OCI-LY1 (cell line): ENCODE results near the gene PI4KA.

Source experiments
- H2AFZ ChIP-seq: fragments of 200-600 bp; sonication (generic), shearing (Covaris generic); 2 replicates; pipeline ENCODE4 v1.6.0; 2014; ENCODE audit warnings: antibody characterized with exemption, mild to moderate bottlenecking, low read length
- H3F3A ChIP-seq: fragments of 200-600 bp; sonication (generic), shearing (Covaris generic); 2 replicates; pipeline ENCODE4 v1.6.0; 2014; ENCODE audit warnings: mild to moderate bottlenecking, antibody characterized with exemption, low read length, moderate library complexity; ENCODE audit not compliant: insufficient read depth
- H3K27ac ChIP-seq: fragments of 200-600 bp; sonication (generic); 2 replicates; pipeline ENCODE4 v1.5.1; 2014; ENCODE audit warnings: low read length, mixed run types, mild to moderate bottlenecking, low read depth; ENCODE audit not compliant: poor library complexity, severe bottlenecking
- H3K27me3 ChIP-seq: fragments of 200-600 bp; sonication (generic); 2 replicates; pipeline ENCODE4 v1.6.0; 2014; ENCODE audit warnings: antibody characterized with exemption, mild to moderate bottlenecking, low read length, moderate library complexity; ENCODE audit not compliant: insufficient read depth
- H3K36me3 ChIP-seq: fragments of 200-600 bp; sonication (generic); 2 replicates; pipeline ENCODE4 v1.6.1; 2014; ENCODE audit warnings: mild to moderate bottlenecking, antibody characterized with exemption, low read length, moderate library complexity, mixed read lengths; ENCODE audit not compliant: insufficient read depth
- H3K4me1 ChIP-seq: fragments of 200-600 bp; sonication (generic); 2 replicates; pipeline ENCODE4 v1.5.1; 2014; ENCODE audit warnings: mild to moderate bottlenecking, low read length, moderate library complexity; ENCODE audit not compliant: insufficient read depth, severe bottlenecking
- H3K4me2 ChIP-seq: fragments of 200-600 bp; sonication (generic), shearing (Covaris generic); 2 replicates; pipeline ENCODE4 v1.6.1; 2014; ENCODE audit warnings: low read length
- H3K4me3 ChIP-seq: fragments of 200-600 bp; sonication (generic); 2 replicates; pipeline ENCODE4 v1.5.1; 2014; ENCODE audit warnings: low read length, low read depth, mild to moderate bottlenecking, mixed read lengths; ENCODE audit not compliant: poor library complexity, severe bottlenecking
- H3K79me2 ChIP-seq: fragments of 200-600 bp; shearing (Covaris generic); 2 replicates; pipeline ENCODE4 v1.6.1; 2016; ENCODE audit warnings: mixed run types, low read length, mixed read lengths; ENCODE audit not compliant: insufficient read depth
- H3K9ac ChIP-seq: fragments of 200-600 bp; sonication (generic), shearing (Covaris generic); 2 replicates; pipeline ENCODE4 v1.6.1; 2014; ENCODE audit warnings: mild to moderate bottlenecking, low read length, mixed read lengths
- H3K9me2 ChIP-seq: fragments of 200-600 bp; sonication (generic), shearing (Covaris generic); 2 replicates; pipeline ENCODE4 v1.6.1; 2014; ENCODE audit warnings: low read depth, mild to moderate bottlenecking, low read length, mixed read lengths
- H3K9me3 ChIP-seq: fragments of 200-600 bp; shearing (Covaris generic); 2 replicates; pipeline ENCODE4 v1.6.1; 2014; ENCODE audit warnings: low read length, mixed read lengths
- H4K20me1 ChIP-seq: fragments of 200-600 bp; sonication (generic), shearing (Covaris generic); 2 replicates; pipeline ENCODE4 v1.6.0; 2016; ENCODE audit warnings: mild to moderate bottlenecking, low read length; ENCODE audit not compliant: insufficient read depth
- CTCF ChIP-seq: fragments of 200-600 bp; sonication (generic), shearing (Covaris generic); IDR thresholded peaks from 2 replicates; pipeline ENCODE4 v1.5.1; 2017; ENCODE audit warnings: mild to moderate bottlenecking, antibody characterized with exemption, low read length, moderate library complexity, mixed read lengths
- EZH2 ChIP-seq: fragments of 200-600 bp; sonication (generic), shearing (Covaris generic); IDR thresholded peaks from 2 replicates; pipeline ENCODE4 v1.8.0; 2017; ENCODE audit warnings: borderline replicate concordance, mixed run types, mild to moderate bottlenecking, antibody characterized with exemption, low read length, moderate library complexity, mixed read lengths

Gene PI4KA

GRCh38 chr22:20758688-20759087, 99.9 kb downstream of the PI4KA start:
- Histone ChIP-seq H3K4me1 (no peaks in the 10 kb centered on the region), H3K4me2 (no peak overlapping the region), H3F3A (no peaks in the 10 kb centered on the region), H3K4me3 (no peak overlapping the region), H3K79me2 (no peaks in the 10 kb centered on the region), H4K20me1 (no peaks in the 10 kb centered on the region), H3K9me3 (no peaks in the 10 kb centered on the region), H3K27ac (no peak overlapping the region), H3K36me3 (peaks cover 43% of the 10 kb centered on the region), H3K9ac (no peak overlapping the region), H3K27me3 (no peaks in the 10 kb centered on the region), H2AFZ (no peak overlapping the region), H3K9me2 (no peaks in the 10 kb centered on the region)
- TF ChIP-seq EZH2 (no peak), CTCF (no peak)

GRCh38 chr22:20756846-20757245, 101.8 kb downstream of the PI4KA start:
- Histone ChIP-seq H3F3A (no peaks in the 10 kb centered on the region), H3K27me3 (no peaks in the 10 kb centered on the region), H3K36me3 (peaks cover 39% of the 10 kb centered on the region), H3K27ac (no peak overlapping the region), H3K9me3 (no peaks in the 10 kb centered on the region), H3K4me3 (no peak overlapping the region), H2AFZ (no peak overlapping the region), H3K4me1 (peaks cover 2% of the 10 kb centered on the region), H4K20me1 (no peaks in the 10 kb centered on the region), H3K4me2 (no peak overlapping the region), H3K79me2 (no peaks in the 10 kb centered on the region), H3K9me2 (no peaks in the 10 kb centered on the region), H3K9ac (no peak overlapping the region)
- TF ChIP-seq EZH2 (no peak), CTCF (no peak)

GRCh38 chr22:20752873-20753272, 105.7 kb downstream of the PI4KA start:
- Histone ChIP-seq H3K9me3 (no peaks in the 10 kb centered on the region), H3K4me3 (no peak overlapping the region), H4K20me1 (no peaks in the 10 kb centered on the region), H3F3A (no peaks in the 10 kb centered on the region), H3K4me2 (no peak overlapping the region), H3K27ac (no peak overlapping the region), H3K9ac (no peak overlapping the region), H3K27me3 (no peaks in the 10 kb centered on the region), H2AFZ (no peak overlapping the region), H3K36me3 (peaks cover 42% of the 10 kb centered on the region; the same call in 1 of the 2 replicates), H3K79me2 (no peaks in the 10 kb centered on the region), H3K9me2 (no peaks in the 10 kb centered on the region), H3K4me1 (peaks cover 38% of the 10 kb centered on the region)
- TF ChIP-seq CTCF (no peak), EZH2 (no peak)
